Keratinocyte (primary cell): ENCODE measurements around the gene CHPT1. TPM values are rescaled to one million over a fixed set of nuclear protein-coding genes. Genes with fewer than 3 reads are reported as not detected.

Source experiments
- DNase-seq: peaks from one replicate; pipeline ENCODE4 v3.0.0-alpha.2; 2011; ENCODE audit warnings: low read depth, missing footprints, low spot score
- FAIRE-seq: peaks from 2 replicates; lab custom pipeline; 2011; peaks lifted over from hg19 to GRCh38; lab: Jason Lieb, UNC
- H2AFZ ChIP-seq: 2 replicates; pipeline ENCODE4 v1.6.0; 2012; ENCODE audit warnings: low read length, control low read depth, inconsistent platforms; ENCODE audit not compliant: control insufficient read depth
- H3K27ac ChIP-seq: 2 replicates; pipeline ENCODE4 v1.5.1; 2011; ENCODE audit warnings: low read length; ENCODE audit not compliant: control insufficient read depth, insufficient read depth
- H3K27me3 ChIP-seq: 3 replicates; pipeline ENCODE4 v1.6.0; 2011; ENCODE audit warnings: low read length; ENCODE audit not compliant: control insufficient read depth, insufficient read depth; ENCODE audit errors: extremely low read depth
- H3K36me3 ChIP-seq, 2 experiments: 2 replicates in 1 of 2; 3 replicates in 1 of 2; pipeline ENCODE4 v1.5.1; 2011; ENCODE audit warnings: low read length in 2 of 2, mild to moderate bottlenecking in 1 of 2; ENCODE audit not compliant: control insufficient read depth in 2 of 2, insufficient read depth in 2 of 2; ENCODE audit errors: extremely low read depth in 1 of 2
- H3K4me1 ChIP-seq: 3 replicates; pipeline ENCODE4 v1.5.1; 2011; ENCODE audit warnings: low read length; ENCODE audit not compliant: control insufficient read depth, insufficient read depth; ENCODE audit errors: extremely low read depth
- H3K4me2 ChIP-seq: 3 replicates; pipeline ENCODE4 v1.6.0; 2011; ENCODE audit warnings: low read depth, low read length; ENCODE audit not compliant: control insufficient read depth, insufficient read depth; ENCODE audit errors: extremely low read depth
- H3K4me3 ChIP-seq, 3 experiments: fragments of 200-600 bp in 1 of 3; sonication (generic) in 1 of 3; 2 replicates in 2 of 3; 3 replicates in 1 of 3; pipeline ENCODE4 v1.5.1; 2011 to 2016; ENCODE audit warnings: low read length in 3 of 3, mild to moderate bottlenecking in 3 of 3, control low read depth in 2 of 3, inconsistent platforms in 1 of 3, low read depth in 1 of 3, mixed read lengths in 1 of 3, mixed run types in 1 of 3, moderate library complexity in 1 of 3; ENCODE audit not compliant: control insufficient read depth in 2 of 3, insufficient read depth in 2 of 3; ENCODE audit errors: extremely low read depth in 1 of 3
- H3K79me2 ChIP-seq: 2 replicates; pipeline ENCODE4 v1.6.0; 2012; ENCODE audit warnings: low read length; ENCODE audit not compliant: control insufficient read depth, insufficient read depth
- H3K9ac ChIP-seq: 3 replicates; pipeline ENCODE4 v1.6.0; 2011; ENCODE audit warnings: low read length; ENCODE audit not compliant: control insufficient read depth, insufficient read depth; ENCODE audit errors: extremely low read depth
- H3K9me1 ChIP-seq: 3 replicates; pipeline ENCODE4 v1.6.0; 2011; ENCODE audit warnings: low read length; ENCODE audit not compliant: control insufficient read depth, insufficient read depth; ENCODE audit errors: extremely low read depth
- H3K9me3 ChIP-seq: 2 replicates; pipeline ENCODE4 v1.5.1; 2012; ENCODE audit warnings: low read depth, low read length; ENCODE audit not compliant: control insufficient read depth
- H4K20me1 ChIP-seq: 3 replicates; pipeline ENCODE4 v1.6.0; 2011; ENCODE audit warnings: low read length; ENCODE audit not compliant: control insufficient read depth, insufficient read depth; ENCODE audit errors: extremely low read depth
- EZH2 ChIP-seq: IDR thresholded peaks from one replicate; pipeline ENCODE4 v1.6.1; 2012; ENCODE audit warnings: inconsistent platforms, mild to moderate bottlenecking, low read length, moderate library complexity
- dilution Hi-C: fragments of 300-500 bp; cut with MboI; formaldehyde crosslinking; loops from one replicate; pipeline ENCODE4 v1.7.0; 2020; ENCODE audit warnings: low sequenced_read_pairs; ENCODE audit not compliant: extremely low pct_ligation_motif_present
- polyA plus RNA-seq, 5 experiments: library from polyadenylated mRNA; depleted of rRNA in 3 of 5; stranded (reverse) in 3 of 5; stranded (forward) in 1 of 5; unstranded in 1 of 5; fragments of >200 nt; gene quantifications; 1 replicate in 1 of 5; 2 replicates in 3 of 5; 3 replicates in 1 of 5; pipeline versions ENCODE4 v1.2.1 to v1.2.3, GENCODE V29; 2011 to 2012; ENCODE audit warnings: missing spikeins in 2 of 5, low read depth in 1 of 5, low replicate concordance in 1 of 5
- TF ChIP-seq, protein P1 (sequence below), 3 experiments: IDR thresholded peaks in 1 of 3; conservative IDR thresholded peaks in 1 of 3; optimal IDR thresholded peaks in 1 of 3; 2 replicates in 2 of 3; 3 replicates in 1 of 3; pipeline versions ENCODE3 to v1.5.1; 2011; ENCODE audit warnings: low read length in 3 of 3, mild to moderate bottlenecking in 3 of 3, moderate library complexity in 2 of 3, control low read depth in 1 of 3, inconsistent platforms in 1 of 3; ENCODE audit not compliant: insufficient read depth in 2 of 3; ENCODE audit errors: extremely low read depth in 1 of 3

Gene CHPT1
- polyA plus RNA-seq, 1 donor (not counting 4 experiments of a cell fraction or from before 2014, with no cell fraction given), result 12.7 TPM

DNA sequence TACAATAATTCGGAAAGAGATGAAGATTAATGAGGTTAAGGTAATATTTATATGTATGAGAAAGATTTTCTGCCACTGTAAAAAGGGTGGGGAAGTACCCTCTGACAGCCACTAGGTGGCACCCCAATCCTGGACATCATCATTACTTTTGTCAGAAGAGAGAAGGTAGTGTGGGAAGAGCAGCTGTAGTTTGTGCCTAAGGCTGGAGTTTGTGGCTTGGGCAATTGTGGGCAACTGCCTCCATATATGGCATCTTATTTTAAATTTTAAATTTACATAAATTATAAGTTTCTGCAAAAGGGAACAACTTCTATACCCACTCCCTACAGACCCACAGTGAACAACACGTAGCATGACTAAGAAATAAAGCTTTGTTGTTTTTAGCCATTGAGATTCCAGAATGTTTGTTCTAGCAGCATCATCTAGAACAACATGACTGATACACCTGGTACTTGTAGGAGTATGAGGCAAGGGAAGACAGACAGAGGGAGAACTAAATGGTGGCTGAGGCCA, 76.3 kb downstream of the CHPT1 start:
- no peak for TF ChIP-seq EZH2
- TF ChIP-seq, protein P1, sequence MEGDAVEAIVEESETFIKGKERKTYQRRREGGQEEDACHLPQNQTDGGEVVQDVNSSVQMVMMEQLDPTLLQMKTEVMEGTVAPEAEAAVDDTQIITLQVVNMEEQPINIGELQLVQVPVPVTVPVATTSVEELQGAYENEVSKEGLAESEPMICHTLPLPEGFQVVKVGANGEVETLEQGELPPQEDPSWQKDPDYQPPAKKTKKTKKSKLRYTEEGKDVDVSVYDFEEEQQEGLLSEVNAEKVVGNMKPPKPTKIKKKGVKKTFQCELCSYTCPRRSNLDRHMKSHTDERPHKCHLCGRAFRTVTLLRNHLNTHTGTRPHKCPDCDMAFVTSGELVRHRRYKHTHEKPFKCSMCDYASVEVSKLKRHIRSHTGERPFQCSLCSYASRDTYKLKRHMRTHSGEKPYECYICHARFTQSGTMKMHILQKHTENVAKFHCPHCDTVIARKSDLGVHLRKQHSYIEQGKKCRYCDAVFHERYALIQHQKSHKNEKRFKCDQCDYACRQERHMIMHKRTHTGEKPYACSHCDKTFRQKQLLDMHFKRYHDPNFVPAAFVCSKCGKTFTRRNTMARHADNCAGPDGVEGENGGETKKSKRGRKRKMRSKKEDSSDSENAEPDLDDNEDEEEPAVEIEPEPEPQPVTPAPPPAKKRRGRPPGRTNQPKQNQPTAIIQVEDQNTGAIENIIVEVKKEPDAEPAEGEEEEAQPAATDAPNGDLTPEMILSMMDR (optimal IDR thresholded peaks at IDR 0.05 in 1 of 3, IDR thresholded peaks at IDR 0.05 in 1 of 3, conservative IDR thresholded peaks at IDR 0.05 in 1 of 3; ENCODE audit: extremely low read depth in 1 of 3, insufficient read depth in 2 of 3, low read length in 3 of 3), result peak; percentile 70 to 85 (median 83)
- no peaks in the 10 kb centered on the region for H3K27me3 ChIP-seq
- H3K79me2 ChIP-seq, result no peaks in the 10 kb centered on the region
- no peak overlapping the region for H2AFZ ChIP-seq
- H4K20me1 ChIP-seq, result no peaks in the 10 kb centered on the region
- FAIRE-seq (peak; percentile 52), DNase-seq (peak; percentile 11)
- dilution Hi-C loops, result no loop called here
- H3K4me1 ChIP-seq, result no peaks in the 10 kb centered on the region
- no peak overlapping the region for H3K4me2 ChIP-seq
- no peak overlapping the region for H3K9ac ChIP-seq
- peaks cover 3 to 11% of the 10 kb centered on the region in 2 experiments for H3K36me3 ChIP-seq
- H3K9me3 ChIP-seq, result no peaks in the 10 kb centered on the region
- no peak overlapping the region for H3K27ac ChIP-seq
- H3K9me1 ChIP-seq, result no peaks in the 10 kb centered on the region
- no peak overlapping the region for H3K4me3 ChIP-seq

DNA sequence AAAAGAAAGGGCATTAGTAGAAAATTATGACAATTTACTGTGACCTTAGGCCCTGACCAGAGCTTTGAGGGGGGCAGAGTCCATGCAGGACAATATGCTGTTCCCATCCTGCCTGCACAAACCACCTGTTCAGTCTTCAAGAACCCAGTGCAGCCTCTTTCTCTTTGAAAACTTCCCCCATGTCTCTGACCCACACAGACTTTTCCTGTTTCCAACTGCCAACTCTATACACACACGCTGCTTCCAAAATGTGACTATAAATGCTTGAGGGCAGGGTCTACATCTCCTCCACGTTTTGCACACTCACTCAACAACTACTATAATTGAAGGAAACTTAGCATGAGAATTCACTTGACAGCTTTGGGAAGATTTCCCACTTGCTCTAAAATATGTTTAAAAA, 78.4 kb downstream of the CHPT1 start:
- no peaks in the 10 kb centered on the region for H3K9me3 ChIP-seq
- no peak for FAIRE-seq

More for the DNA sequence above, 78.4 kb downstream of the CHPT1 start:
- Histone ChIP-seq H3K4me2 (no peak overlapping the region), H3K9ac (no peak overlapping the region), H2AFZ (no peak overlapping the region), H3K9me1 (no peaks in the 10 kb centered on the region), H3K27me3 (no peaks in the 10 kb centered on the region), H3K36me3 (peaks cover 4% of the 10 kb centered on the region in 2 experiments), H3K27ac (no peak overlapping the region), H4K20me1 (no peaks in the 10 kb centered on the region), H3K79me2 (no peaks in the 10 kb centered on the region), H3K4me3 (no peak overlapping the region), H3K4me1 (no peaks in the 10 kb centered on the region)
- dilution Hi-C loops, result no loop called here
- no peak for DNase-seq
- TF ChIP-seq EZH2, result no peak
- TF ChIP-seq, protein P1 (optimal IDR thresholded peaks at IDR 0.05 in 1 of 3, IDR thresholded peaks at IDR 0.05 in 1 of 3, conservative IDR thresholded peaks at IDR 0.05 in 1 of 3; ENCODE audit: extremely low read depth in 1 of 3, insufficient read depth in 2 of 3, low read length in 3 of 3), result no peak
